Measurements from ENCODE around the gene ASIC2.

The ASIC2 gene

DNA sequence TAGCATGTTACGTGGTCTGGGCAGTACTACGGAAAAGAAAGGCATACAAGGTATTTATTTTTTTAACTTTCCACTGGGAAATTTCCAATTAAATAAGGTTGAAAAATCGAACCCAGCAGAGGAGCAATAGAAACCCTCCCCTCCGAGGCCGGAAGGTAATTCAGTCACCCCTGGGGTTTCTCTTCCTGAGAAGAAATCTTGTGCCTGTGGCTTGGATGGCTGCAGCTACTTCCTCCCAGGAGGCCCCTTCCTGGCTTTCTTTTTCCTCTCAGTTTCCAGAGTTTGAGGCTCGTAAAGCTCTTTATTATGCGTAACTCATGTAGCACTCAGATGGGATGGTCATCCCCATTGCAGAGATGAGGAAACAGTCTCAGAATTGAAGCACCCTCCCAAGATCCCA, 140.3 kb downstream of the ASIC2 start:
- no peaks in the 10 kb centered on the region for H3K36me3 ChIP-seq (ENCODE audit: low read length)
- no peak overlapping the region for H3K9ac ChIP-seq (ENCODE audit: low read length)
- H3K9me2 ChIP-seq (replicated peaks; ENCODE audit: insufficient read depth, low read length): no peaks in the 10 kb centered on the region
- H3F3A ChIP-seq (ENCODE audit: insufficient read depth): no peaks in the 10 kb centered on the region
- H3K4me3 ChIP-seq (ENCODE audit: insufficient read depth, low read length, poor library complexity, severe bottlenecking): no peak overlapping the region
- H3K27ac ChIP-seq (ENCODE audit: low read depth, low read length): no peak overlapping the region
- H3K4me2 ChIP-seq (ENCODE audit: low read depth, low read length, poor library complexity, severe bottlenecking): no peak overlapping the region
- no peak for TF ChIP-seq EZH2phosphoT487 (conservative IDR thresholded peaks at IDR 0.05; ENCODE audit: low read length)
- TF ChIP-seq, protein P1, sequence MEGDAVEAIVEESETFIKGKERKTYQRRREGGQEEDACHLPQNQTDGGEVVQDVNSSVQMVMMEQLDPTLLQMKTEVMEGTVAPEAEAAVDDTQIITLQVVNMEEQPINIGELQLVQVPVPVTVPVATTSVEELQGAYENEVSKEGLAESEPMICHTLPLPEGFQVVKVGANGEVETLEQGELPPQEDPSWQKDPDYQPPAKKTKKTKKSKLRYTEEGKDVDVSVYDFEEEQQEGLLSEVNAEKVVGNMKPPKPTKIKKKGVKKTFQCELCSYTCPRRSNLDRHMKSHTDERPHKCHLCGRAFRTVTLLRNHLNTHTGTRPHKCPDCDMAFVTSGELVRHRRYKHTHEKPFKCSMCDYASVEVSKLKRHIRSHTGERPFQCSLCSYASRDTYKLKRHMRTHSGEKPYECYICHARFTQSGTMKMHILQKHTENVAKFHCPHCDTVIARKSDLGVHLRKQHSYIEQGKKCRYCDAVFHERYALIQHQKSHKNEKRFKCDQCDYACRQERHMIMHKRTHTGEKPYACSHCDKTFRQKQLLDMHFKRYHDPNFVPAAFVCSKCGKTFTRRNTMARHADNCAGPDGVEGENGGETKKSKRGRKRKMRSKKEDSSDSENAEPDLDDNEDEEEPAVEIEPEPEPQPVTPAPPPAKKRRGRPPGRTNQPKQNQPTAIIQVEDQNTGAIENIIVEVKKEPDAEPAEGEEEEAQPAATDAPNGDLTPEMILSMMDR (IDR thresholded peaks at IDR 0.05; ENCODE audit: insufficient read depth, low read length, poor library complexity, severe bottlenecking): no peak
- H2AFZ ChIP-seq (ENCODE audit: low read depth, low read length, severe bottlenecking): no peak overlapping the region
- no peaks in the 10 kb centered on the region for H3K27me3 ChIP-seq (ENCODE audit: low read length)
- H3K9me3 ChIP-seq (ENCODE audit: insufficient read depth, low read length): no peaks in the 10 kb centered on the region
- H3K79me2 ChIP-seq (ENCODE audit: insufficient read depth, low read length): no peaks in the 10 kb centered on the region
- H4K20me1 ChIP-seq (ENCODE audit: low read depth, low read length): no peaks in the 10 kb centered on the region

- Histone ChIP-seq H3K9me3 (ENCODE audit: insufficient read depth, low read length) (no peaks in the 10 kb centered on the region), H3K36me3 (ENCODE audit: low read length) (no peaks in the 10 kb centered on the region), H3K79me2 (ENCODE audit: insufficient read depth, low read length) (no peaks in the 10 kb centered on the region), H3K9me2 (replicated peaks; ENCODE audit: insufficient read depth, low read length) (no peaks in the 10 kb centered on the region), H2AFZ (ENCODE audit: low read depth, low read length, severe bottlenecking) (no peak overlapping the region), H4K20me1 (ENCODE audit: low read depth, low read length) (no peaks in the 10 kb centered on the region), H3K4me2 (ENCODE audit: low read depth, low read length, poor library complexity, severe bottlenecking) (no peak overlapping the region), H3F3A (ENCODE audit: insufficient read depth) (no peaks in the 10 kb centered on the region), H3K9ac (ENCODE audit: low read length) (no peak overlapping the region), H3K27ac (ENCODE audit: low read depth, low read length) (no peak overlapping the region), H3K4me3 (ENCODE audit: insufficient read depth, low read length, poor library complexity, severe bottlenecking) (no peak overlapping the region), H3K27me3 (ENCODE audit: low read length) (no peaks in the 10 kb centered on the region)
- TF ChIP-seq EZH2phosphoT487 (conservative IDR thresholded peaks at IDR 0.05; ENCODE audit: low read length): no peak
- TF ChIP-seq, protein P1 (IDR thresholded peaks at IDR 0.05; ENCODE audit: insufficient read depth, low read length, poor library complexity, severe bottlenecking): no peak
These were observed 141.5 kb downstream of the ASIC2 start for GRCh38 chr17:33151565-33151964.

- H3K27ac ChIP-seq (ENCODE audit: low read depth, low read length): no peak overlapping the region
- H3K4me2 ChIP-seq (ENCODE audit: low read depth, low read length, poor library complexity, severe bottlenecking): no peak overlapping the region
- H2AFZ ChIP-seq (ENCODE audit: low read depth, low read length, severe bottlenecking): no peak overlapping the region
These were observed 147.2 kb downstream of the ASIC2 start for GRCh38 chr17:33145941-33146340.

More at GRCh38 chr17:33145941-33146340, 147.2 kb downstream of the ASIC2 start:
- Histone ChIP-seq H3K9ac (ENCODE audit: low read length) (no peak overlapping the region), H3F3A (ENCODE audit: insufficient read depth) (no peaks in the 10 kb centered on the region), H3K4me3 (ENCODE audit: insufficient read depth, low read length, poor library complexity, severe bottlenecking) (no peak overlapping the region), H3K27me3 (ENCODE audit: low read length) (no peaks in the 10 kb centered on the region), H3K79me2 (ENCODE audit: insufficient read depth, low read length) (no peaks in the 10 kb centered on the region), H3K9me3 (ENCODE audit: insufficient read depth, low read length) (no peaks in the 10 kb centered on the region), H4K20me1 (ENCODE audit: low read depth, low read length) (no peaks in the 10 kb centered on the region), H3K36me3 (ENCODE audit: low read length) (no peaks in the 10 kb centered on the region), H3K9me2 (replicated peaks; ENCODE audit: insufficient read depth, low read length) (no peaks in the 10 kb centered on the region)
- TF ChIP-seq, protein P1 (IDR thresholded peaks at IDR 0.05; ENCODE audit: insufficient read depth, low read length, poor library complexity, severe bottlenecking): no peak
- TF ChIP-seq EZH2phosphoT487 (conservative IDR thresholded peaks at IDR 0.05; ENCODE audit: low read length): no peak

All from SU-DHL-6 (cell line).